UCSD-AML1 (cell line): ENCODE data around the gene SCPEP1.
A peak's percentile ranks its signal among the peaks of the same experiment; 100 is the strongest.
"Not testable (repeated sequence)": the region's sequence is repeated elsewhere in the genome, so short reads cannot be mapped to it uniquely, and the experiment has no call there.

Experiments used
- DNase-seq: peaks from one replicate; lab custom pipeline; 2025; ENCODE audit not compliant: unreplicated experiment; lab: John Stamatoyannopoulos, UW

The SCPEP1 gene, protein sequence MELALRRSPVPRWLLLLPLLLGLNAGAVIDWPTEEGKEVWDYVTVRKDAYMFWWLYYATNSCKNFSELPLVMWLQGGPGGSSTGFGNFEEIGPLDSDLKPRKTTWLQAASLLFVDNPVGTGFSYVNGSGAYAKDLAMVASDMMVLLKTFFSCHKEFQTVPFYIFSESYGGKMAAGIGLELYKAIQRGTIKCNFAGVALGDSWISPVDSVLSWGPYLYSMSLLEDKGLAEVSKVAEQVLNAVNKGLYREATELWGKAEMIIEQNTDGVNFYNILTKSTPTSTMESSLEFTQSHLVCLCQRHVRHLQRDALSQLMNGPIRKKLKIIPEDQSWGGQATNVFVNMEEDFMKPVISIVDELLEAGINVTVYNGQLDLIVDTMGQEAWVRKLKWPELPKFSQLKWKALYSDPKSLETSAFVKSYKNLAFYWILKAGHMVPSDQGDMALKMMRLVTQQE

GRCh38 chr17:56977673-56978395 is at the start of gene SCPEP1:
TSS of gene SCPEP1 (plus strand) at chr17:56978131. CDS start at chr17:56978160, 29 bp downstream.
- DNase-seq = peak; percentile 81

- DNase-seq = no peak
These were observed 49.3 kb upstream of the SCPEP1 start for GRCh38 chr17:56928586-56928985.

DNA sequence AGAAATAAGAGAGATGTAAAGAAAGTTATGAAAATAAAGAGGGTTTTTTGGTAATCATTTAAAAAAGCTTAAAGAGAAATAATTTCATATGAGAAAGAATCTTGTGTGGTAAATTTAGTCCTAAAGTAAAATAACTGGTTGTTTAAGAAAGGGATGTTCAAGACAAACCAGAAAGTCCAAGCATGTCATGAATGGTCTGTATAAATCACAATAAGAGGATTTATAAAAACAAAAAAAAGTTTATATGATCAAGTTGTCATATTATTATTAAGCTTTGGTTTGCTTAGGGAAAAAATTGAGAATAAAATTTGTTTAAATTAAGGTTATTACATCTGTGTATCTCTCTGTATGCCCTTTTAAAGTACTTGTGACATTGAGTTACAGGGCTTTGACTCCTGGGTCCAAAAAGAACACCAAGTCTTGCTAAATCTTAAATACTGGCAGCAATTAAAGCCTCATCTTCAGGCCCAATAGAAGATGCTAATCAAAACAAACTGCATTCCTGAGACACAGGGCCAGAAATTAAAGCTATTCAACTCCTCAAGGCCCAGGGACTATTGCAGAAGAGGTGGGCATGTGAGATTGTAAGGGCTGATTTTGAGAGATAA is 48.5 kb upstream of the SCPEP1 start:
- DNase-seq = no peak

DNA sequence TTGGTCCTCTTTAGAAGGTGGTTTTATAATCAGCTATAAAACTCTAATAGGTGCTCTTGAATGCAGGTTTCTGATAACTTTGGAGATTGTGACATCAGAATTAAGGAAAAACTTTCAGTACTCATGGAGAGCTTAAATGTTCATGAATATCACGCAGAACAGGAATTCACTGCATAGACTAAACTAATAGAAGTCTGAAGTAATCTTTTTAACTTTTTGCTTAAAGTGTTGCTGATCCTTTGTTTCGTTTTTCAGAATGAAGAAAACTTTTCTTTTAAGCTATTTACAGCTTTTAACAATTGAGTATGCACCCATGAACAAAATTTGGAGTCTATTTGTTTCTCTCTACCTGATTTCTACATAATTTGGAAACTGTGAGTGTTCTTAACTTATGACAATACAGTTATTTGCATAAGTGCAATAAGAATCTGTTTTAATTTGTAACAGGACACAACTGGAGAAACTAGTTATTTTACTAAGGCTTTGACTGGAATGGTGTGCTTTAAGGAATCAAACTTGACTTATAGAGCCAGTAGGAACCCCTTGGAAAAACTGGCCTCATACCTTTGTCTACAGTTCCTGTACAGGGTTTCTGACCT is 47.1 kb upstream of the SCPEP1 start:
- no peak for DNase-seq

DNA sequence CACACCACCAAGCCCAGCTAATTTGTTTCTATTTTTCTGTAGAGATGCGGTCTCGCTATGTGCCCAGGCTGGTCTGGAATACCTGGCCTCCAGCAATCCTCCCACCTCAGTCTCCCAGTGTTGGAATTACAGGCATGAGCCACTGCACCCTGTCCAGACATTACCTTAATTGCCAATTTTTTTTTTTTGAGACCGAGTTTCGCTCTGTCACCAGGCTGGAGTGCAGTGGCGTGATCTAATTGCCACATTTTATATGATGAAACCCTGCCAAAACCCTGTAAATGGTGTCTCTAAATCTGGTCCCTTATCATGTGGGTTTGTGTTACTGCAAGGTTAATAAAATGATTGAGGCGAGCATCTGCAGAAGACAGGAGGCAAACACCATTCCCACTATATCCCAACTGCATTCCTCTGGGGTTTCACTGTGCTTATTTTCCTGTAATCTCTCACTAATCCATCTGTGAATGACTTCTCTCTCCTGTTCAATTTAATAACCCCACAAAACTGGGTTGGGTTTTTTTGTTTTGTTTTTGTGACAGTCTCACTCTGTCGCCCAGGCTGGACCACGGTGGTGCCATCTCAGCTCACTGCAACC is 44.7 kb upstream of the SCPEP1 start:
- no peak for DNase-seq

DNA sequence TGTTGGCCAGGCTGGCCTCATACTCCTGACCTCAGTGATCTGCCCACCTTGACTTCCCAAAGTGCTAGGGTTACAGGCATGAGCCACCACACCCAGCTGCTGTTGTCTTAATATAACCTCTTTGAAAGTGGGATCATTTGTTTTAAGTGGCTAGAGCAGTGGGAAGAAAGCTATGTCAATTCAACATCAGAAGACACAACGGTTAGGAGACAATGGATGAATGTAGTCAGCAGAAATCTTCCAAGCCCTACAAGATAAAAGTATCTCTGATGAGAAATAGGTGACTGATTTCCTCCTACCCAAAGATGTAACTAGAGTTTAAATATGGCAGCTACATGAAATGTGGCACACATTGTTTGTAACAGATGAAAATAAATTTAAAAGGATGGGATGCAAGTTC is 44.1 kb upstream of the SCPEP1 start:
- DNase-seq = no peak

DNA sequence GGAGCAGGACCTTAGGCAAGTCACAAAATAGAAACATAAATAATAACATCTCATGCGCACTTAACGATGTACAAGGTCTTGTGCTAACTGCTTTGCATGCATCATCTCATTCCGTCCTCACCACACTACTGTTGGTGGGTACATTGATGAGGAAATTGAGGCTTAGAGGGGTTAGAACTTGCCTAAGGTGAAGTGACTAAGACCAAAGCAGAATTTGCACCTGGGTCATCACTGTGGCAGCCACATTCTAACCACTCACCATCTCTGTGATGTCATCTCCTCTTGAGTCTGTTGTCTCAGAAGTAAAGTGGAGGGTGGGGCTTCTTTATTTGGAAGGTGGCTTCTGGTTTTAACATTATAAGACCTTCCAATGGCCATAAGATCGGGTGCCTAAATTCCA is 43.7 kb upstream of the SCPEP1 start:
- no peak for DNase-seq

GRCh38 chr17:56935461-56935860 is 42.5 kb upstream of the SCPEP1 start:
- no peak for DNase-seq

DNA sequence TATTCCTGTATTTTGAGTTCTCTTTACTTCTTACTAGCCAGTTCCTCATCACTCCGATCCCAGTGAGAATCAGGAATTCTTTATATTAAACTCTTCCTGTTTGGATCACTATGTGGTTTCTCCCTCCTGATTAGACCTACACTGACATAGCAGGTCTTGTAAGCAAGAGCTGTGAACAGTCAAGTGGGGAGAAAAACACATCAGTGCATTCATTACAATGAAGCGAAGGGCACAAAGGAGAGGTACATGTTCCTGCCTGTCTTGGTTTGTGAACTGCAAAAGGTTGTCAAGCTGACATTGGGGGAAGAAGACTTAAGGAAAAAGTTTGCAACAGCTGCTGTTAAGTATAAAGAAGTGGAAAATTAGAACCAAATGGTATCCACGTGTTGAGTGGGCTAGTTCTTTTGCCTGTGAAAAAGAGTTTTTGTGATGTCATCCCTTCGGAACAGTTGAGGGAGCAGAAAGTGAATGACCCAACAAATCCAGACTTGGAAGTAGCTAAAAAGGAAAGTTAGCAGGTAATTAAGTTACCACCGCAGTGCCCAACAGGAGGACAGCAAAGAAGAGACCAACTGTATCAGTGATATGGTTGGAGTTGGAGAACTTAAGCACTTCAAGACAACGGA is 41.1 kb upstream of the SCPEP1 start:
- no peak for DNase-seq

- DNase-seq = no peak
These were observed 40.2 kb upstream of the SCPEP1 start for GRCh38 chr17:56937687-56938086.

- not testable (repeated sequence) for DNase-seq
These were observed 39.7 kb upstream of the SCPEP1 start for GRCh38 chr17:56938206-56938605.

DNA sequence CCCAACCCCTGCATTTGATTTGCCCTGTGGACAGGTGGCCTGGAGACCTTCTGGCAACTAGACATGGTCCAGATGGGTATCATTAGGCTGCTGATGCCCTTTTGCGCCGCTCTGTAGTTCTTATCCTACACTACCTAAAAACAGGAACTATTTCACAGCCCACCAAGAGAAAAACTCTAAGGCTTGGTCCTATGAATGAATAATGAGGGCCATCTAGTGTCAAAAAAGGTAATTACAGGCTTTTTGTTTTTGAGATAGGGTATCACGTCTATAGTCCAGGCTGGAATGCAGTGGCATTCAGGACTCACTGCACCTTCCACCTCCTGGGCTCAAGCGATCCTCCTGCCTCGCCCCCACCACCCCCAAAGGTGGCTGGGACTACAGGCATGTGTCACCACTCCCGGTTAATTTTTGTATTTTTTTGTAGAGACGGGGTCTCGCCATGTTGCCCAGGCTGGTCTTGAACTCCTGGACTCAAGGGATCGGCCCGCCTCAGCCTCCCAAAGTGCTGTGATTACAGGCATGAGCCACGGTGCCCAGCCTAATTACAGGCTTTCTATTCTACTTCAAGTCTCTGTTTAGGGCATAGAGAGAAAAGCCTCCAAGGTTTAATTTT is 38.0 kb upstream of the SCPEP1 start:
- no peak for DNase-seq

DNA sequence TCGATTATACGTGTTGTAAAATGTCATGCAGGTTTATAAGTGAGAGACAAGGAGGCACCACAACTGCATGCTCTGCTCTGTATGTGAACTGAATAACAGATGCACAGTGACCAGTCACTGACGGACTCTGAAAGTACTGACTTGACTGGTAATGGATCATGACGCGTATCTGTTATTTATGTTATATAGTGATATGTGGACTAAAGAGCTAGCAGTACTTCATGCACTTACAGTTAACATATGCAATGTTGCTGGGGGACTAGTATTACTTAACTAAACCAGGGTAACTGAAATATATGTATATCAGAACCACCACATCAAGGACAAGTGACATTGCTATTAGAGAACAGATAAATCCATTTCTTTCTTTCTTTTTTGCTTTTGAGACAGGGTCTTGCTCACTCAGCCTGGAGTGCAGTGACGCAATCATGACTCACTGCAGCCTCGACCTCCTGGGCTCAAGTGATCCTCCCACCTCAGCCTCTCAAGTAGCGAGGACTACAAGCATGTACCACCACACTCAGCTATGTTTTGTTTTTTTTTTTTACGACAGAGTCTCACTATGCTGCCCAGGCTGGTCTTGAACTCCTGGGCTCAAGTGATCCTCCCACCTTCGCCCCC is 34.3 kb upstream of the SCPEP1 start:
- DNase-seq = no peak

DNA sequence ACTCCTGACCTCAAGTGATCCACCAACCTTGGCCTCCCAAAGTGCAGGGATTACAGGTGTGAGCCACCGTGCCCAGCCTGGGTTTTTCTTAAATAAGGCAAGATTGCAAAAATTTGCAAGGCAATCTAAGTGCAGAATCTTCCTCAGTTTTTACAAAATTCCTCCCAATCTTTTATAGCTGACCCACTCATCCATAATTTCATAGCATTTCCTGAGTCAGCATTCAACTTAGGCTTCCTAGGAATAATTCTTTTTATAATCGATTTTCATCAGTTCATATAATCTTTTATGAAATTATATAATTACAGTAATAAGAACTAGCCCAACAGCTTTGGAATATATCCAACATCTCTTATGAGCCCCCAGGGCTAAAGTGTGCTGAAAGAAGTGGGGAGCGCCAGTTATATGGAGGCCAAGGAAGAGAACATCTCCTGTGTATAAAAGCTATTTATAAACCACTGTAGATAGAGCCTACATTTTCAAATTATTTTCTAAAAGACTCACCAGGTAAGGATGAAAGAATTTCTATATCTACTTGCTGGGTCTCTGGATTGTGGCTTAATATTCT is 31.9 kb upstream of the SCPEP1 start:
- no peak for DNase-seq

DNA sequence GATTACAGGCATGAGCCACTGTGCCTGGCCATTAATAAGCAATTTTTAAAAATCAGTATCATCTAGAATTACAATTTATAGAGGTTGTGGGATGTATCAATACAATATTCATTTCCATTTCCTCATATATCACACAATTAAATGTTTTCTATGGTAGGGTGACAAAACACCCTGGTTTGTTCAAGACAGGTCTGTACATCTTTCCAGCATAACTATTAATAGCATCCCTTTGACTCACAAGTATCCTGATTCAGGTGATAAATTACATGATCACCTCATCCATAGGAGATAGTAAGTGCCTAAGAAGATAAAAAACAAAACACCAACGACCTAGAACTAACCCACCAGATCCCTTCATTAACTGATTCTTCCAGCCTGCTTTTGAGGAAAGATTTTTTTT is 30.2 kb upstream of the SCPEP1 start:
- DNase-seq = no peak

DNA sequence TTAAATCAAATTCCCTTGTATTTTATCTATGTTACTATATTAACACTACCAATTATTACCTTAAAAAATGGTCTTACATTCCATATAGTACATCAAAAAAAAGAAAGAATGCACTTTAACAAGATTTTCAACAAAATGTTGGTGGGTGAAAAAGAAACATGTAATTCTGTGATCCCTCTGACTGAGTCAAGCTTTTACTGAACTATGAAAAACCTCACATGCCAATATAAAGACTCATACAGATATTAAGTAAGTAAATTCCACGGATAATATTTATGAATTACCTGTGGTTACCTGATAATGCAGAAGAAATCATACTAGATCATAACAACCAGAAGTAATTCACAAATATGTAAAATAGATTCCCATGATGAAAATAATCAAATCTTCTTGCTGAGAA is 29.4 kb upstream of the SCPEP1 start:
- no peak for DNase-seq

DNA sequence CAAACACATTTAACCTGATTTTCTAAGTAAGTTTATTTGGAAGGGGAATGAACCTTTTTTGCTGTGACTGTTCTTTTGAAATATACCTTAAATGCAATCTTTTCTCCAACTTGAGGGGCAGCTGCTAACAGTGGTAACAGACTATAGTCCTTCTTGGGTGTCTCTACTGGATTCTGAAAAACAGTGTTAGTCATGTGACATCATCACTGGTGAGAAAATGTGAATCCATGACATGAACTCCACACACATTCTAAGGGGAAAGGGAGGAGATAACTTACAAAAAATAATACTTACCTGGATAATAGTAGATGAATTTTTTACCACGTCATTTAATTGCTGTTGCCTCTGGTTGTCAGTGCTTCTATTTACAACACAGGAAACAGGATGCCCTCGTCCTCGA is 28.3 kb upstream of the SCPEP1 start:
- no peak for DNase-seq

DNA sequence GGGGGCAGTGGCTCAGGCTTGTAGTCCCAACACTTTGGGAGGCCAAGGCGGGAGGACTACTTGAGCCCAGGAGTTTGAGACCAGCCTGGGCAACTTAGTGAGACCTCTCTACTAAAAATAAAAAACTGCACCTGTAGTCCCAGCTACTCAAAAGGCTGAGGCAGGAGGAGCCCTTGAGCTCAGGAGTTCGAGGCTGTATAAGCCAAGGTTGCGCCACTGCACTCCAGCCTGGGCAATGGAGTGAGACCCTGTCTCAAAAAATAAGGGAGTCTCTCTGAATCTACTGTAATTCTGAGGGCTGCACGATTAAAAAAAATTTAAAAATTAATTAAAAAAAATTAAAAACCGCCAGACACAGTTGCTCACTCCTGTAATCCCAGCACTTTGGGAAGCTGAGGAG is 20.9 kb upstream of the SCPEP1 start:
- no peak for DNase-seq
